AML-193 (cell line): ENCODE data around the gene GCSAM.
"Not testable (repeated sequence)": the region's sequence is repeated elsewhere in the genome, so short reads cannot be mapped to it uniquely, and the experiment has no call there.

ENCODE experiments used
- DNase-seq, 2 experiments: peaks; one replicate each; lab custom pipeline; 2025; lab: John Stamatoyannopoulos, UW

The GCSAM gene

GRCh38 chr3:112074006-112074405 lies 59.0 kb downstream of the GCSAM start:
- DNase-seq: no peak

GRCh38 chr3:112072387-112073060 lies 60.5 kb downstream of the GCSAM start:
- not testable (repeated sequence) for DNase-seq
